SK-N-SH (cell line): ENCODE measurements around the gene TRIM8. TPM values are rescaled to one million over a fixed set of nuclear protein-coding genes. Genes with fewer than 3 reads are reported as not detected.

Experiments
- CTCF ChIA-PET: fragments of 300-600, 350-600 bp; formaldehyde crosslinking; extraction: SDS; loops from one replicate; lab custom pipeline; 2021; lab: Yijun Ruan, JAX
- POLR2A ChIA-PET: fragments of 350-600 bp; sonication (Branson Sonifier 250); formaldehyde crosslinking; extraction: SDS; loops from one replicate; lab custom pipeline; 2020; ENCODE audit warnings: antibody characterized with exemption, inconsistent platforms; lab: Yijun Ruan, JAX
- DNase-seq: peaks from one replicate; pipeline ENCODE4 v3.0.0; 2012
- H2AFZ ChIP-seq: fragments of 200-600 bp; sonication (generic); 2 replicates; pipeline ENCODE4 v1.8.1; 2016; ENCODE audit warnings: antibody characterized with exemption, mild to moderate bottlenecking, low read depth
- H3F3A ChIP-seq: fragments of 200-600 bp; sonication (generic); replicated peaks from 2 replicates; pipeline ENCODE3; 2016; ENCODE audit warnings: antibody characterized with exemption, mild to moderate bottlenecking; ENCODE audit not compliant: insufficient read depth
- H3K27ac ChIP-seq, 2 experiments: fragments of 200-500 bp in 1 of 2; fragments of 200-600 bp in 1 of 2; sonication (Bioruptor generic) in 1 of 2; sonication (generic), shearing (Covaris generic) in 1 of 2; 2 replicates each; pipeline versions ENCODE4 v1.5.1 to v1.6.1; 2014 to 2016; ENCODE audit warnings: low read depth in 2 of 2, inconsistent platforms in 1 of 2, low read length in 1 of 2, mild to moderate bottlenecking in 1 of 2, mixed read lengths in 1 of 2
- H3K27me3 ChIP-seq: fragments of 200-600 bp; sonication (generic), shearing (Covaris generic); 2 replicates; pipeline ENCODE4 v1.6.1; 2016; ENCODE audit warnings: mixed run types; ENCODE audit not compliant: insufficient read depth
- H3K36me3 ChIP-seq, 2 experiments: fragments of 200-500 bp in 1 of 2; fragments of 200-600 bp in 1 of 2; sonication (Bioruptor generic) in 1 of 2; sonication (generic) in 1 of 2; replicated peaks in 1 of 2; 2 replicates each; pipeline versions ENCODE3 to v1.5.1; 2014 to 2016; ENCODE audit warnings: low read length in 1 of 2, mild to moderate bottlenecking in 1 of 2; ENCODE audit not compliant: insufficient read depth in 2 of 2, control insufficient read depth in 1 of 2
- H3K4me1 ChIP-seq, 2 experiments: fragments of 200-500 bp in 1 of 2; fragments of 200-600 bp in 1 of 2; sonication (Bioruptor generic) in 1 of 2; sonication (generic), shearing (Covaris generic) in 1 of 2; 2 replicates each; pipeline versions ENCODE4 v1.5.1 to v1.6.1; 2014 to 2016; ENCODE audit warnings: low read depth in 1 of 2, low read length in 1 of 2, mixed run types in 1 of 2; ENCODE audit not compliant: insufficient read depth in 2 of 2, control insufficient read depth in 1 of 2
- H3K4me2 ChIP-seq: fragments of 200-600 bp; sonication (generic), shearing (Covaris generic); 2 replicates; pipeline ENCODE4 v1.6.1; 2017; ENCODE audit warnings: mixed run types
- H3K4me3 ChIP-seq, 2 experiments: fragments of 200-500 bp in 1 of 2; fragments of 200-600 bp in 1 of 2; sonication (Bioruptor generic) in 1 of 2; sonication (generic), shearing (Covaris generic) in 1 of 2; 2 replicates each; pipeline versions ENCODE4 v1.5.1 to v1.8.1; 2014 to 2016; ENCODE audit warnings: low read depth in 2 of 2, inconsistent platforms in 1 of 2, low read length in 1 of 2, mild to moderate bottlenecking in 1 of 2, mixed read lengths in 1 of 2, moderate library complexity in 1 of 2
- H3K79me2 ChIP-seq: fragments of 200-600 bp; sonication (generic); 2 replicates; pipeline ENCODE4 v1.8.1; 2017; ENCODE audit warnings: mild to moderate bottlenecking; ENCODE audit not compliant: insufficient read depth
- H3K9ac ChIP-seq: fragments of 200-600 bp; sonication (generic); 2 replicates; pipeline ENCODE4 v1.6.1; 2017; ENCODE audit warnings: mixed run types
- H3K9me2 ChIP-seq: fragments of 200-600 bp; sonication (generic); 2 replicates; pipeline ENCODE4 v1.6.1; 2017; ENCODE audit warnings: mixed run types
- H3K9me3 ChIP-seq: fragments of 200-600 bp; sonication (generic); 2 replicates; pipeline ENCODE4 v1.6.1; 2017; ENCODE audit warnings: mixed run types, mild to moderate bottlenecking, moderate library complexity
- H4K20me1 ChIP-seq: fragments of 200-600 bp; sonication (generic); 2 replicates; pipeline ENCODE4 v1.6.1; 2017; ENCODE audit warnings: mild to moderate bottlenecking, mixed run types; ENCODE audit not compliant: insufficient read depth
- GATA2 ChIP-seq: sonication (generic); formaldehyde crosslinking; IDR thresholded peaks from 2 replicates; pipeline ENCODE4 v1.5.0; 2020; ENCODE audit warnings: mild to moderate bottlenecking, missing genetic modification reagents
- MXI1 ChIP-seq: IDR thresholded peaks from 2 replicates; pipeline ENCODE4 v1.6.1; 2012; ENCODE audit warnings: mild to moderate bottlenecking, low read depth, low read length, improper control_type of control experiment
- NFIC ChIP-seq: IDR thresholded peaks from 2 replicates; pipeline ENCODE4 v1.4.0; 2012; ENCODE audit warnings: borderline replicate concordance
- RAD21 ChIP-seq: IDR thresholded peaks from 2 replicates; pipeline ENCODE4 v1.6.1; 2012; ENCODE audit warnings: mild to moderate bottlenecking, low read length
- RCOR1 ChIP-seq: fragments of 150-350 bp; IDR thresholded peaks from 2 replicates; pipeline ENCODE4 v1.6.1; 2017; ENCODE audit warnings: antibody characterized with exemption, low read length
- SIN3A ChIP-seq: IDR thresholded peaks from 2 replicates; pipeline ENCODE4 v1.6.1; 2012; ENCODE audit warnings: low read depth, mild to moderate bottlenecking, low read length, moderate library complexity, borderline replicate concordance
- SMC3 ChIP-seq: IDR thresholded peaks from 2 replicates; pipeline ENCODE4 v1.6.1; 2012; ENCODE audit warnings: low read depth, low read length, improper control_type of control experiment
- YY1 ChIP-seq: IDR thresholded peaks from 2 replicates; pipeline ENCODE4 v1.4.0; 2012; ENCODE audit warnings: low read depth, mild to moderate bottlenecking
- WGBS: methylation state at CpG from one replicate; pipeline ENCODE4 v1.1.6; 2017; ENCODE audit warnings: low lambda C conversion rate; 5-methylcytosine and 5-hydroxymethylcytosine counted together
- polyA plus RNA-seq, 3 experiments: library from polyadenylated mRNA; depleted of rRNA; stranded (reverse); fragments of >200 nt; gene quantifications; 2 replicates each; pipeline ENCODE4 v1.2.3, GENCODE V29; 2012
- TF ChIP-seq, protein P1 (sequence below): fragments of 200-600 bp; sonication (generic); IDR thresholded peaks from 2 replicates; pipeline ENCODE4 v1.6.1; 2017; ENCODE audit warnings: antibody characterized with exemption, mild to moderate bottlenecking, moderate library complexity
- TF ChIP-seq, protein P2 (sequence below): IDR thresholded peaks from 2 replicates; pipeline ENCODE4 v1.4.0; 2012; ENCODE audit warnings: low read depth
- TF ChIP-seq, protein P3 (sequence below): IDR thresholded peaks from 2 replicates; pipeline ENCODE4 v1.6.1; 2012; ENCODE audit warnings: mild to moderate bottlenecking, low read depth, low read length, moderate library complexity

Gene TRIM8
- polyA plus RNA-seq, 1 of the 3 experiments (the other 2 are of a cell fraction): 108 TPM

DNA sequence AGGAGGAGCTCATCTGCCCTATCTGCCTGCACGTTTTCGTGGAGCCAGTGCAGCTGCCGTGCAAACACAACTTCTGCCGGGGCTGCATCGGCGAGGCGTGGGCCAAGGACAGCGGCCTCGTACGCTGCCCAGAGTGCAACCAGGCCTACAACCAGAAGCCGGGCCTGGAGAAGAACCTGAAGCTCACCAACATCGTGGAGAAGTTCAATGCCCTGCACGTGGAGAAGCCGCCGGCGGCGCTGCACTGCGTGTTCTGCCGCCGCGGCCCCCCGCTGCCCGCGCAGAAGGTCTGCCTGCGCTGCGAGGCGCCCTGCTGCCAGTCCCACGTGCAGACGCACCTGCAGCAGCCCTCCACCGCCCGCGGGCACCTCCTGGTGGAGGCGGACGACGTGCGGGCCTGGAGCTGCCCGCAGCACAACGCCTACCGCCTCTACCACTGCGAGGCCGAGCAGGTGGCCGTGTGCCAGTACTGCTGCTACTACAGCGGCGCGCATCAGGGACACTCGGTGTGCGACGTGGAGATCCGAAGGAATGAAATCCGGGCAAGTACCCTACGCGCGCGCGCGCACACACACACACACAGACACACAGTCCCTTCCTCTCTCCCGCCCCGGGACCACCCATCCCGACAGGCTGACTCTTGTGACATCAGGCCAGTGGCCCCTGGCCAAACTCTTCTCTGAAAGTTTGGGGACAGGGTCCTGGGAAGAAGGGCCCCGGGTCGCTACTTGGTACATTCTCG lies 538 bp downstream of the TRIM8 start:
- DNase-seq: peak; percentile 79
- Histone ChIP-seq H3K9ac (peak overlapping the region; percentile 99), H3K4me2 (peak overlapping the region; percentile 96), H3K79me2 (peaks cover 69% of the 10 kb centered on the region), H3K4me1 (peaks cover 28 to 40% of the 10 kb centered on the region in 2 experiments), H3K27ac (peak overlapping the region; percentile 92 to 93), H3F3A (peaks cover 31% of the 10 kb centered on the region), H3K9me2 (no peaks in the 10 kb centered on the region), H3K4me3 (peak overlapping the region; percentile 56 to 99), H3K9me3 (no peaks in the 10 kb centered on the region), H2AFZ (no peak overlapping the region), H3K36me3 (peaks cover 0 to 4% of the 10 kb centered on the region in 2 experiments), H3K27me3 (no peaks in the 10 kb centered on the region), H4K20me1 (peaks cover 47% of the 10 kb centered on the region)
- ChIA-PET POLR2A (interaction anchor here (0.6 to 3.5 kb wide), 11 partner anchors 13 to 225 kb away, joined by 3 to 33 read pairs (median 4); partner anchors contain the start of genes ARL3, FBXL15, SFXN2 and WBP1L), CTCF (interaction anchor here (0.8 to 4.7 kb wide), 21 partner anchors 9 to 142 kb away, joined by 3 to 56 read pairs (median 8); partner anchors contain the start of genes ACTR1A, ARL3, SFXN2 and SUFU)
- TF ChIP-seq, protein P1, sequence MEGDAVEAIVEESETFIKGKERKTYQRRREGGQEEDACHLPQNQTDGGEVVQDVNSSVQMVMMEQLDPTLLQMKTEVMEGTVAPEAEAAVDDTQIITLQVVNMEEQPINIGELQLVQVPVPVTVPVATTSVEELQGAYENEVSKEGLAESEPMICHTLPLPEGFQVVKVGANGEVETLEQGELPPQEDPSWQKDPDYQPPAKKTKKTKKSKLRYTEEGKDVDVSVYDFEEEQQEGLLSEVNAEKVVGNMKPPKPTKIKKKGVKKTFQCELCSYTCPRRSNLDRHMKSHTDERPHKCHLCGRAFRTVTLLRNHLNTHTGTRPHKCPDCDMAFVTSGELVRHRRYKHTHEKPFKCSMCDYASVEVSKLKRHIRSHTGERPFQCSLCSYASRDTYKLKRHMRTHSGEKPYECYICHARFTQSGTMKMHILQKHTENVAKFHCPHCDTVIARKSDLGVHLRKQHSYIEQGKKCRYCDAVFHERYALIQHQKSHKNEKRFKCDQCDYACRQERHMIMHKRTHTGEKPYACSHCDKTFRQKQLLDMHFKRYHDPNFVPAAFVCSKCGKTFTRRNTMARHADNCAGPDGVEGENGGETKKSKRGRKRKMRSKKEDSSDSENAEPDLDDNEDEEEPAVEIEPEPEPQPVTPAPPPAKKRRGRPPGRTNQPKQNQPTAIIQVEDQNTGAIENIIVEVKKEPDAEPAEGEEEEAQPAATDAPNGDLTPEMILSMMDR: peak; percentile 57
- no peak for TF ChIP-seq YY1
- TF ChIP-seq NFIC: no peak; the same call in 1 of the 2 replicates
- TF ChIP-seq, protein P2, sequence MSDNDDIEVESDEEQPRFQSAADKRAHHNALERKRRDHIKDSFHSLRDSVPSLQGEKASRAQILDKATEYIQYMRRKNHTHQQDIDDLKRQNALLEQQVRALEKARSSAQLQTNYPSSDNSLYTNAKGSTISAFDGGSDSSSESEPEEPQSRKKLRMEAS: peak; percentile 96
- TF ChIP-seq GATA2: no peak
- TF ChIP-seq SIN3A: peak; percentile 82; the same call in 1 of the 2 replicates
- peak; percentile 56 for TF ChIP-seq RAD21
- TF ChIP-seq SMC3: peak; percentile 47
- TF ChIP-seq, protein P3, sequence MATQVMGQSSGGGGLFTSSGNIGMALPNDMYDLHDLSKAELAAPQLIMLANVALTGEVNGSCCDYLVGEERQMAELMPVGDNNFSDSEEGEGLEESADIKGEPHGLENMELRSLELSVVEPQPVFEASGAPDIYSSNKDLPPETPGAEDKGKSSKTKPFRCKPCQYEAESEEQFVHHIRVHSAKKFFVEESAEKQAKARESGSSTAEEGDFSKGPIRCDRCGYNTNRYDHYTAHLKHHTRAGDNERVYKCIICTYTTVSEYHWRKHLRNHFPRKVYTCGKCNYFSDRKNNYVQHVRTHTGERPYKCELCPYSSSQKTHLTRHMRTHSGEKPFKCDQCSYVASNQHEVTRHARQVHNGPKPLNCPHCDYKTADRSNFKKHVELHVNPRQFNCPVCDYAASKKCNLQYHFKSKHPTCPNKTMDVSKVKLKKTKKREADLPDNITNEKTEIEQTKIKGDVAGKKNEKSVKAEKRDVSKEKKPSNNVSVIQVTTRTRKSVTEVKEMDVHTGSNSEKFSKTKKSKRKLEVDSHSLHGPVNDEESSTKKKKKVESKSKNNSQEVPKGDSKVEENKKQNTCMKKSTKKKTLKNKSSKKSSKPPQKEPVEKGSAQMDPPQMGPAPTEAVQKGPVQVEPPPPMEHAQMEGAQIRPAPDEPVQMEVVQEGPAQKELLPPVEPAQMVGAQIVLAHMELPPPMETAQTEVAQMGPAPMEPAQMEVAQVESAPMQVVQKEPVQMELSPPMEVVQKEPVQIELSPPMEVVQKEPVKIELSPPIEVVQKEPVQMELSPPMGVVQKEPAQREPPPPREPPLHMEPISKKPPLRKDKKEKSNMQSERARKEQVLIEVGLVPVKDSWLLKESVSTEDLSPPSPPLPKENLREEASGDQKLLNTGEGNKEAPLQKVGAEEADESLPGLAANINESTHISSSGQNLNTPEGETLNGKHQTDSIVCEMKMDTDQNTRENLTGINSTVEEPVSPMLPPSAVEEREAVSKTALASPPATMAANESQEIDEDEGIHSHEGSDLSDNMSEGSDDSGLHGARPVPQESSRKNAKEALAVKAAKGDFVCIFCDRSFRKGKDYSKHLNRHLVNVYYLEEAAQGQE: no peak
- peak; percentile 95 for TF ChIP-seq MXI1
- peak; percentile 43; the same call in 1 of the 2 replicates for TF ChIP-seq RCOR1
- 2% methylated on average over 9 of the region's 62 CpGs for WGBS
